ENCODE measurements around the gene NECAB3. TPM values are rescaled to one million over a fixed set of nuclear protein-coding genes. Genes with fewer than 3 reads are reported as not detected.

NECAB3 gene
- total and polyA plus RNA-seq, 2 of the 13 experiments (the other 11 are each of a cell fraction or from before 2014, with no cell fraction given): 61.5 to 65.5 TPM

DNA sequence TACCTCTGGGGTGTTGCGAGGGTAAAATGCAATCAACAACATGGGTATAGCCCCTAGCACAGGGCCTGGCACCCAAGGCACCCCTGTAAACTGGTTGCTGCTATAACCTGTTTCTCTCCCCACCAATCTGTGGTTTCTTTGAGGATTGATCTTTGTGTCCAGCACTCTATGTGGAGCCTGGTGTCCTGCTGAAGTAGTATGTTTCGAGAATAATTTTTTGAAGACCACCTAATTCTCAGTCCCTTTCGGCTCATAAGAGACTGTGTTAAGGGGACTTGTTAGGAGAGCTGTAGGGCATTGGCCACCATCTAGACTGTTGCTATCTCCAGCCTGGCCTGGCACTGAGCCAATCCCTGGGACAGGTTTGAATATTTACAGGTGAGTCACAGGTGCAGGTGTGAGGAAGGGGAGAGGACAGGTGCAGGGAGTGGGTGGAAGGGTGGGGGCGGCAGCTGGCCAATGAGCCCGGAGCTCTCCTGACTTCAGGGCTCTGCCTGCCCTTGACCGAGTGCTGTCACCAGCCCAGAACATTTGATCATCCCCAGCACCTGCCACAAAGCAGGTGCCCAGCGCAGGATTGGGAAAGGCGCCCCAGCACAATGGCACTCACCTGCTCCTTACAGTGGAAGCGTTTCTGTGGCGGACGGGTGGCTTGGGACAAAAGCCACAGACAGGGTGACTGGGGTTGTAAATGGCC is 20.2 kb downstream of the NECAB3 start (continued):
- TF ChIP-seq GPBP1L1 (CRISPR knock-in tag; IDR thresholded peaks at IDR 0.05): no peak
- TF ChIP-seq WIZ (CRISPR knock-in tag; IDR thresholded peaks at IDR 0.05): no peak
- TF ChIP-seq TEAD2 (CRISPR knock-in tag; IDR thresholded peaks at IDR 0.05): no peak
- TF ChIP-seq HMGXB4 (CRISPR knock-in tag; IDR thresholded peaks at IDR 0.05; ENCODE audit: borderline replicate concordance in 1 of 2, low read depth in 1 of 2): no peak
- TF ChIP-seq DBP (CRISPR knock-in tag; IDR thresholded peaks at IDR 0.05; ENCODE audit: not compliant biosample characterization): peak; percentile 48
- no peak for TF ChIP-seq ZFYVE20 (CRISPR knock-in tag; IDR thresholded peaks at IDR 0.05; ENCODE audit: borderline replicate concordance, low read depth)
- TF ChIP-seq ZSCAN29 (CRISPR knock-in tag; conservative IDR thresholded peaks at IDR 0.05): no peak
- TF ChIP-seq NFE2 (CRISPR knock-in tag; IDR thresholded peaks at IDR 0.05): no peak
- 0 out of 2 replicates have a peak, but pooled peaks have one; percentile 7 for TF ChIP-seq RFXAP (CRISPR knock-in tag; IDR thresholded peaks at IDR 0.05; ENCODE audit: borderline replicate concordance)
- no peak for TF ChIP-seq ZBED4 (CRISPR knock-in tag; IDR thresholded peaks at IDR 0.05; ENCODE audit: borderline replicate concordance)
- TF ChIP-seq, protein P1, sequence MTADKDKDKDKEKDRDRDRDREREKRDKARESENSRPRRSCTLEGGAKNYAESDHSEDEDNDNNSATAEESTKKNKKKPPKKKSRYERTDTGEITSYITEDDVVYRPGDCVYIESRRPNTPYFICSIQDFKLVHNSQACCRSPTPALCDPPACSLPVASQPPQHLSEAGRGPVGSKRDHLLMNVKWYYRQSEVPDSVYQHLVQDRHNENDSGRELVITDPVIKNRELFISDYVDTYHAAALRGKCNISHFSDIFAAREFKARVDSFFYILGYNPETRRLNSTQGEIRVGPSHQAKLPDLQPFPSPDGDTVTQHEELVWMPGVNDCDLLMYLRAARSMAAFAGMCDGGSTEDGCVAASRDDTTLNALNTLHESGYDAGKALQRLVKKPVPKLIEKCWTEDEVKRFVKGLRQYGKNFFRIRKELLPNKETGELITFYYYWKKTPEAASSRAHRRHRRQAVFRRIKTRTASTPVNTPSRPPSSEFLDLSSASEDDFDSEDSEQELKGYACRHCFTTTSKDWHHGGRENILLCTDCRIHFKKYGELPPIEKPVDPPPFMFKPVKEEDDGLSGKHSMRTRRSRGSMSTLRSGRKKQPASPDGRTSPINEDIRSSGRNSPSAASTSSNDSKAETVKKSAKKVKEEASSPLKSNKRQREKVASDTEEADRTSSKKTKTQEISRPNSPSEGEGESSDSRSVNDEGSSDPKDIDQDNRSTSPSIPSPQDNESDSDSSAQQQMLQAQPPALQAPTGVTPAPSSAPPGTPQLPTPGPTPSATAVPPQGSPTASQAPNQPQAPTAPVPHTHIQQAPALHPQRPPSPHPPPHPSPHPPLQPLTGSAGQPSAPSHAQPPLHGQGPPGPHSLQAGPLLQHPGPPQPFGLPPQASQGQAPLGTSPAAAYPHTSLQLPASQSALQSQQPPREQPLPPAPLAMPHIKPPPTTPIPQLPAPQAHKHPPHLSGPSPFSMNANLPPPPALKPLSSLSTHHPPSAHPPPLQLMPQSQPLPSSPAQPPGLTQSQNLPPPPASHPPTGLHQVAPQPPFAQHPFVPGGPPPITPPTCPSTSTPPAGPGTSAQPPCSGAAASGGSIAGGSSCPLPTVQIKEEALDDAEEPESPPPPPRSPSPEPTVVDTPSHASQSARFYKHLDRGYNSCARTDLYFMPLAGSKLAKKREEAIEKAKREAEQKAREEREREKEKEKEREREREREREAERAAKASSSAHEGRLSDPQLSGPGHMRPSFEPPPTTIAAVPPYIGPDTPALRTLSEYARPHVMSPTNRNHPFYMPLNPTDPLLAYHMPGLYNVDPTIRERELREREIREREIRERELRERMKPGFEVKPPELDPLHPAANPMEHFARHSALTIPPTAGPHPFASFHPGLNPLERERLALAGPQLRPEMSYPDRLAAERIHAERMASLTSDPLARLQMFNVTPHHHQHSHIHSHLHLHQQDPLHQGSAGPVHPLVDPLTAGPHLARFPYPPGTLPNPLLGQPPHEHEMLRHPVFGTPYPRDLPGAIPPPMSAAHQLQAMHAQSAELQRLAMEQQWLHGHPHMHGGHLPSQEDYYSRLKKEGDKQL (CRISPR knock-in tag; IDR thresholded peaks at IDR 0.05; ENCODE audit: low read depth): no peak
- TF ChIP-seq PHF8 (CRISPR knock-in tag; IDR thresholded peaks at IDR 0.05): no peak
